GM19043 (cell line): ENCODE results near the gene PLAAT1.

Experiments used
- ATAC-seq: cut with Tn5 transposase; IDR thresholded peaks from one replicate; pipeline ENCODE4 v1.9.1; 2021; ENCODE audit warnings: low read depth; ENCODE audit not compliant: unreplicated experiment

The PLAAT1 gene

DNA sequence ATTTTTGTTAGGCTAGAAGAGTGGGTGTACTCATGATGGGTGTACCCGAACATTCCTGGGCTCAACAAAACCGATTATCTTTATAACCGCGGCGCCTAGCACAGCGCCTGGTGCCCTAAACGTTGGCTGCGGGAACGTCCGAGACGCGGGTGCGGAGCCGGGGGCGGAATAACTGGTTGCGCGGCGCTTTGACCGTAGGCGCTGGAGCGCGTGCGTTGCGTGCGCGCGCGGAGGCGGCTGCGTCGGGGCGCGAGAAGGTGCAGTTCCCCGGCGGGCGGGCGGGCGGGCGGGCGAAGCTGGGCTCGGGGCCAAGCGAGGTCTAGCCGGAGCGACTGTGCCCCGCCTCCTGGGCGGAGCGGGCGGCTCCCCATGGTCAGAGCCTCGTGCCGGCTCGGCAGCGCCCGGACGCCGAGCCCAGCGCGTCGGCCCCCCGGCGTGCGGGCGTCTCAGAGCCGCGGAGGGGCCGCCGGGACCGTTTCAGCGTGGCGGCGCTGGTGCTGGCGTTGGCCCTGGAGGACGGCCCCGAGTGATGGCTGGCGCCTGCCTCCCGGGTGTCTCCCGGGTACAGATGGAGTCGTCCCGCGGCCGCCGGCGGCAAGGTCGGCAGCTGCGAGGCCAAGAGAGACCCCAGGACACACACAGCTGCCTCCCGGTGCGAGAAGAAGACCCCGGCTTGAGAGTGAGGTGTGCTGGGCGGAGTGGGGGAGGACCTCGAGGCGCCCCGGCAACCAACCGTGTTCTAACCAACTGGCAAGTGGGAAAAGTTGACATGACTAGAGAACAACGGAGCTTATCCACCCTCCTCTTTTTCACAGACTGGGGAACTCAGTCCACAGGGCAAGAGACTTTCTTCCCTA, at the start of gene PLAAT1:
PLAAT1 (plus strand) TSS at position 373 of the 857 bp plus-strand sequence. CDS start 14,429 bp downstream, outside the sequence.
- ATAC-seq = no peak

- ATAC-seq = no peak
Measured at GRCh38 chr3:193194371-193194770, 46.7 kb upstream of the PLAAT1 start.

DNA sequence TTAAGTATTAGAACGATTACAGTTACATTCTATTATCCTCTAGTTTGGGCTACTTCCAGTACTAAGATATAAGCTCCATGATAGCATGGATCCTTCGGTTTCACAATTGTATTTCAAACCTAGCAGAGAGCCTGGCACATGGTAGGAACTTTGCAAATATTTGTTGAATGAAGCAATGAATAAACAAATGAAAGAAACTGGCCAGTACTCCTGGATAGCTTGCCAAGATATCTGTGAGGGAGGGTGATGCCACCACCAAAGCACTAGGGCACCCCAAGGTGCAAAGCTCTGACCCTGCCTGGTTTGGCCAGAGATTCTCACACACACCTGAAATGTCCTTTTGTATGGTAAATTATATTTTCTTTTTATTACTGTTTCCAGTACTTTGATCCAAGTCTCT, 44.3 kb upstream of the PLAAT1 start:
- no peak for ATAC-seq

- ATAC-seq = no peak
Measured at GRCh38 chr3:193207290-193208273, 33.4 kb upstream of the PLAAT1 start.

- no peak for ATAC-seq
Measured at GRCh38 chr3:193210618-193211017, 30.4 kb upstream of the PLAAT1 start.

GRCh38 chr3:193211173-193211572, 29.8 kb upstream of the PLAAT1 start:
- no peak for ATAC-seq

DNA sequence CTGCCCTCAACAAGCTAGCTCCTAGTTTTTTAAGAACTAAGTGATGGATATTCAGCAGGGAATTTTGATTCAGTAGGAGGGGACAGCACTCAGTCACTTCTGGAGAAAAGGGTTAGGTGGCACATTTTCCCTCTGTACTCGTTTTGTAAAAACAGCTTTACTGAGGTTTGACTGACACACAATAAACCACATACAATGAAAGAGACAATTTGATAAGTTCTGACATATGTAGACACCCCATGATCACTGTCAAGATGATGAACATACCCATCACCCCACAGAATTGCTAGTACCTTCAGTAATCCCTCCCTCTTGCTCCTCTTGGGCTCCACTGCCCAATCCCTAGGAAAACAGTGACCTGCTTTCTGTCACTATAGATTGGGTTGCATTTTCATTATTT, 29.0 kb upstream of the PLAAT1 start:
- no peak for ATAC-seq

- ATAC-seq = no peak
Measured at GRCh38 chr3:193212844-193213243, 28.2 kb upstream of the PLAAT1 start.

DNA sequence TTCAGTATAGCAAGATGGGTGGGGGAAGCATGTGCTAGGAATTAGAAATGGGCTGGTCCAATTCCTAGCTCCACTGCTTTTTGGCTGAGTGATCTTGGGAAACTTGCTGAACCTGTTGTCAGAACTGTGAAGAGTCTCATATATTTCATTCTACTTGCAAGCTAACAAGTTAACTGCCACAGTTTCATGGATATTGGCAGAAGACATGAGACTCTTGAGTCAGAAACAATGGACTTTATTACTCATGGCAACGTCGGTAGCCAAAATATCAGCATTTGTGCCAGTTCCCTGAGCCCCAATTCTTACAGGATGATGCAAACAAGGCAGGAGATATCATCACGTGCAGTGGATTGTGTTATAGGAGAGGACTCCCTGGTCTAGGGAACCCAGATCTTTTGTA, 26.6 kb upstream of the PLAAT1 start:
- ATAC-seq = no peak

DNA sequence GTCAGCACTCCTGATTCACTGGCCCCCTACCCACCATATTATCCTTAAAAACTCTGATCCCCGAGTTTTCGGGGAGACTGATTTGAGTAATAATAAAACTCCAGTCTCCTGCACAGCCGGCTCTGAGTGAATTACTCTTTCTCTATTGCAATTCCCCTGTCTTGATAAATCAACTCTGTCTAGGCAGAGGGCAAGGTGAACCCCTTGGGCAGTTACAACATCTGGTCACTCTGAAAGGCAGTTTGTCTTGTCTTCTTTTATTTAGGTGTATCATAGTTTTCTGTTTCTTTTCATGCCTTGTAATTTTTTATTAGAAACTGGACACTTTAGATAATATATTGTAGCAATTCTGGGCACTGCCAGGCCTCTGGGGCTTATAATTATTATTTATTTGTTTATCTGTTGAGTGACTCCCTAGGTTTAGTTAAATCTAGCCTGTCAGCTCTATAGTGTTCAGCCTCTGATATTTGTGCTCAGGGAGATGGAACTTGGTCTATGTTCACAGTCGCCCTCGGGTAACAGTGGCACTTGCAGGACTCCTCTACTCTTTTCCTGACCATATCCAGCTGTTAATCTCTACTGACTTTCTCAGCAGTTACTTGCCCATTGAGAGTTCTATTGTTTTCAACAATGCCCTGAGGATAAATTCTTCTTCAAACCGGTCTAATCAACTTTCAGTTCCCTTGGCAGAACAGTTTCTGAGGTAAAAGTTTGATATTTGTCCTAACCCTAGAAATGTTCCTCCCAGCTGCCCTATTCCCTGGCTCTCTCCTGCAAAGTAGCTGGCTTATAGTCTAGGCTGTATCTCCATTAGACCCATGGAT, 15.5 kb upstream of the PLAAT1 start:
- ATAC-seq = no peak

- no peak for ATAC-seq
Measured at GRCh38 chr3:193228206-193228605, 12.8 kb upstream of the PLAAT1 start.

- no peak for ATAC-seq
Measured at GRCh38 chr3:193229851-193230420, 11.1 kb upstream of the PLAAT1 start.

- no peak for ATAC-seq
Measured at GRCh38 chr3:193230610-193231009, 10.4 kb upstream of the PLAAT1 start.

DNA sequence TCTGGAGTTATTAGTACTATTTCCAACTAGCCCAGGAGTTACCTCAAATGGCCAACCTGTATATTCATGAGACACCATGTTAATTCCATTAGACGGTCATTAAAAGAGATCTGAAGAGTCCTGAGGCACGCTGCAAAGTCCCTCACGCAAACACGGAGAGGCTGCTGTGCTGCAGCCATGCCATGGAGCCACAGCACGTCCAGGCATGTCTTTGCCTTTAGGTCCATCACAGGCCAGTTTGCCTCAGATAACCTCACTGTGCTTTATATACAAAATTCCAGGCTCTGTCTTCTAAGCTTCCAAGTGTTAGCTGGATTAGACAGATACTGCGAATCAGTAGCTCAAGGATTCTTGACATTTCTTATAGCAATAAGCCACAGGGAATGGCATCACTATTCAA, 9.8 kb upstream of the PLAAT1 start:
- ATAC-seq = no peak

DNA sequence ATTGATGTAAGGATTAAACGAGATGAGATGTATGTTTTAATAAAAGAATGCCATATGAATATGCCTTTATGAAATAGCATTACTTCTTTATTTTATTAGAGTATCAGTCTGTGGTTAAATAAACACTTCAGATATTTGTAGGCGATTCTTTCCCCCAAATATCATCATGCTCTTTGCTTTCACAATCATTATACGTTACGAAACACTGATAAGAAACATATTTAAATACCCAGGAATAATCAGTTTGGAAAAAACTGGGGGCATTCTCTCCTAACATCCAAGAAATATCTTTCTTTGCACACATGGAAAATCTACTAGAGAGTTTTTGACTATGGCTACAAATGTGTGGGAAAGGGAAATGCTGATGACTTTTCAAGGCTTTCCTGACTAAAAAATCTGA, 4.4 kb upstream of the PLAAT1 start:
- ATAC-seq = no peak

- ATAC-seq = no peak
Measured at GRCh38 chr3:193237030-193237429, 4.0 kb upstream of the PLAAT1 start.

- no peak for ATAC-seq
Measured at GRCh38 chr3:193240436-193240849, 579 bp upstream of the PLAAT1 start.

DNA sequence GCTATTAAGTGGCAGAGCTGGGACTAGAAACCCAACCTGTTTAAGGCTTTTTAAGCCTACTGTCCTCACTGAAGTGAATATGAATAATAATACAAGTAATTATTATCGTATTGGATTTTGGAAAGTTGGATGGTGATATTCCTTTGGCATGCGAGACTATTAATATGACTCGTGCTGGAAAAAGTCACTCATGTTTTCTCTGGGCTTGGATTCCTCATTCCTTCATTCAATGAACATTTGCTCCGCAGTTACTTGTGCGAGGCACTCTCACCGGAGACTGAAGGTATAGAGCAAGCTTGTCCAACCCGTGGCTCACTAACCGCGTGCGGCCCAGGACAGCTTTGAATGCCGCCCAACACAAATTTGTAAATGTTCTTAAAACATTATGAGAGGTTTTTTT, 694 bp downstream of the PLAAT1 start:
- no peak for ATAC-seq

DNA sequence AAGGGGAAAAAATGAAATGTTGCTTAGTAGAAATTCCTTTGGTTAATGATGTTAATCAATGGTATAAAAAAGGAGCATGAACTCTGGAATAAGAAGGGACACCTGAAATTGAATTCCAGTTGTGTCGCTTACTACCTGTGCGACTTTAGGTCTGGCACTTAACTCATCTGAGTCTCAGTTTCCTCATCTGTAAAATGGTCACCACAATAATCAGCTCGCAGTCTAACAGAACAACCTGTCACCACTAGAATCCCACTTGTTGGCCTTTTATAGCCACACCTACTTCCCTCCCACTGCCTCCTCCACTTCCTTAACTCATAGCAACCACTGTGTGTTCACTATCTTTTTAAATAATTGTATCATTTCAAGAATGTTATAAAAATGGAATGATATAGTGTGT, 2.5 kb downstream of the PLAAT1 start:
- ATAC-seq = no peak

GRCh38 chr3:193248848-193249468, 7.9 kb downstream of the PLAAT1 start:
- no peak for ATAC-seq
